Activated naive CD8-positive, alpha-beta T cell treated with anti-CD3 and anti-CD28 coated beads for 36 hours (primary cell): Measurements from ENCODE around the gene TMEM184A. TPM values are rescaled to one million over a fixed set of nuclear protein-coding genes. Genes with fewer than 3 reads are reported as not detected.

Experiments used
- DNase-seq: peaks from one replicate; pipeline ENCODE4 v3.0.0; 2021
- H3K27ac Mint-ChIP-seq: one replicate; pipeline ENCODE4 v1.8.0; 2022; ENCODE audit warnings: mild to moderate bottlenecking, moderate library complexity, mixed read lengths
- H3K27me3 Mint-ChIP-seq: one replicate; pipeline ENCODE4 v1.8.0; 2022; ENCODE audit warnings: mild to moderate bottlenecking, mixed read lengths
- H3K36me3 Mint-ChIP-seq: one replicate; pipeline ENCODE4 v1.8.0; 2021; ENCODE audit warnings: mild to moderate bottlenecking, mixed read lengths
- H3K4me1 Mint-ChIP-seq: one replicate; pipeline ENCODE4 v1.8.0; 2021; ENCODE audit warnings: mixed read lengths
- H3K4me3 Mint-ChIP-seq: one replicate; pipeline ENCODE4 v1.8.0; 2022; ENCODE audit warnings: mild to moderate bottlenecking, moderate library complexity, mixed read lengths
- H3K9me3 Mint-ChIP-seq: one replicate; pipeline ENCODE4 v1.8.0; 2022; ENCODE audit warnings: mixed read lengths
- total RNA-seq, 2 experiments: library from RNA; stranded (reverse); gene quantifications; one replicate each; pipeline ENCODE4 v1.2.3, GENCODE V29; 2021

TMEM184A gene
- under 1 TPM; 0.14 to 0.22 TPM for total RNA-seq

GRCh38 chr7:1555813-1556543 is at the start of gene TMEM184A:
TMEM184A (minus strand) TSS chr7:1556205; CDS start chr7:1555484, 721 bp downstream.
- Mint-ChIP-seq H3K27me3 (no peaks in the 10 kb centered on the region), H3K36me3 (no peaks in the 10 kb centered on the region), H3K4me1 (peaks cover 3% of the 10 kb centered on the region), H3K27ac (no peak within 1 kb of the TSS), H3K9me3 (no peaks in the 10 kb centered on the region), H3K4me3 (no peak within 1 kb of the TSS)
- DNase-seq = peak; percentile 62

GRCh38 chr7:1604383-1604782 is 48.4 kb upstream of the TMEM184A start:
- Mint-ChIP-seq H3K27me3 (peaks cover 13% of the 10 kb centered on the region), H3K27ac (no peak overlapping the region)
- DNase-seq = no peak

GRCh38 chr7:1603346-1604225 is 47.6 kb upstream of the TMEM184A start:
- no peaks in the 10 kb centered on the region for H3K4me1 Mint-ChIP-seq

More at GRCh38 chr7:1604383-1604782, 48.4 kb upstream of the TMEM184A start:
- Mint-ChIP-seq H3K4me3 (no peak overlapping the region), H3K4me1 (no peaks in the 10 kb centered on the region), H3K9me3 (no peaks in the 10 kb centered on the region), H3K36me3 (no peaks in the 10 kb centered on the region)

GRCh38 chr7:1602386-1602785 is 46.4 kb upstream of the TMEM184A start:
- Mint-ChIP-seq H3K27ac (no peak overlapping the region), H3K4me1 (no peaks in the 10 kb centered on the region)
- no peak for DNase-seq

More at GRCh38 chr7:1603346-1604225, 47.6 kb upstream of the TMEM184A start:
- H3K27me3 Mint-ChIP-seq = peaks cover 13% of the 10 kb centered on the region
- H3K36me3 Mint-ChIP-seq = no peaks in the 10 kb centered on the region
- DNase-seq = no peak
- no peak overlapping the region for H3K4me3 Mint-ChIP-seq
- no peaks in the 10 kb centered on the region for H3K9me3 Mint-ChIP-seq
- H3K27ac Mint-ChIP-seq = no peak overlapping the region

GRCh38 chr7:1601956-1602355 is 46.0 kb upstream of the TMEM184A start:
- H3K36me3 Mint-ChIP-seq = no peaks in the 10 kb centered on the region
- no peak overlapping the region for H3K4me3 Mint-ChIP-seq
- DNase-seq = no peak
- no peaks in the 10 kb centered on the region for H3K9me3 Mint-ChIP-seq
- no peaks in the 10 kb centered on the region for H3K4me1 Mint-ChIP-seq
- H3K27ac Mint-ChIP-seq = no peak overlapping the region
- H3K27me3 Mint-ChIP-seq = peaks cover 6% of the 10 kb centered on the region

More at GRCh38 chr7:1602386-1602785, 46.4 kb upstream of the TMEM184A start:
- Mint-ChIP-seq H3K36me3 (no peaks in the 10 kb centered on the region), H3K9me3 (no peaks in the 10 kb centered on the region), H3K27me3 (peaks cover 10% of the 10 kb centered on the region), H3K4me3 (no peak overlapping the region)

GRCh38 chr7:1599640-1600395 is 43.8 kb upstream of the TMEM184A start:
- Mint-ChIP-seq H3K4me1 (no peaks in the 10 kb centered on the region), H3K36me3 (no peaks in the 10 kb centered on the region), H3K9me3 (no peaks in the 10 kb centered on the region), H3K4me3 (no peak overlapping the region), H3K27me3 (no peaks in the 10 kb centered on the region), H3K27ac (no peak overlapping the region)
- no peak for DNase-seq

- Mint-ChIP-seq H3K4me1 (no peaks in the 10 kb centered on the region), H3K27ac (no peak overlapping the region), H3K4me3 (no peak overlapping the region), H3K9me3 (no peaks in the 10 kb centered on the region), H3K36me3 (no peaks in the 10 kb centered on the region), H3K27me3 (no peaks in the 10 kb centered on the region)
- DNase-seq = no peak
Measured at GRCh38 chr7:1598961-1599639, 43.1 kb upstream of the TMEM184A start.

- H3K36me3 Mint-ChIP-seq = no peaks in the 10 kb centered on the region
- no peak overlapping the region for H3K4me3 Mint-ChIP-seq
- H3K9me3 Mint-ChIP-seq = no peaks in the 10 kb centered on the region
- H3K4me1 Mint-ChIP-seq = no peaks in the 10 kb centered on the region
- H3K27ac Mint-ChIP-seq = no peak overlapping the region
- H3K27me3 Mint-ChIP-seq = peaks cover under 1% of the 10 kb centered on the region
- DNase-seq = no peak
Measured at GRCh38 chr7:1598286-1598685, 42.3 kb upstream of the TMEM184A start.

- H3K4me1 Mint-ChIP-seq = peaks cover 3% of the 10 kb centered on the region
- DNase-seq = no peak
- no peak overlapping the region for H3K27ac Mint-ChIP-seq
- H3K4me3 Mint-ChIP-seq = no peak overlapping the region
- H3K36me3 Mint-ChIP-seq = no peaks in the 10 kb centered on the region
- H3K9me3 Mint-ChIP-seq = no peaks in the 10 kb centered on the region
- peaks cover 4% of the 10 kb centered on the region for H3K27me3 Mint-ChIP-seq
Measured at GRCh38 chr7:1597791-1598190, 41.8 kb upstream of the TMEM184A start.

GRCh38 chr7:1597066-1597760 is 41.2 kb upstream of the TMEM184A start:
- DNase-seq = no peak
- peaks cover 8% of the 10 kb centered on the region for H3K27me3 Mint-ChIP-seq

GRCh38 chr7:1596181-1597043 is 40.4 kb upstream of the TMEM184A start:
- Mint-ChIP-seq H3K27me3 (peaks cover 16% of the 10 kb centered on the region), H3K27ac (no peak overlapping the region), H3K9me3 (no peaks in the 10 kb centered on the region), H3K4me3 (no peak overlapping the region), H3K4me1 (peaks cover 15% of the 10 kb centered on the region), H3K36me3 (no peaks in the 10 kb centered on the region)
- DNase-seq = no peak

More at GRCh38 chr7:1597066-1597760, 41.2 kb upstream of the TMEM184A start:
- peaks cover 8% of the 10 kb centered on the region for H3K4me1 Mint-ChIP-seq
- no peak overlapping the region for H3K4me3 Mint-ChIP-seq
- H3K9me3 Mint-ChIP-seq = no peaks in the 10 kb centered on the region
- H3K36me3 Mint-ChIP-seq = no peaks in the 10 kb centered on the region
- H3K27ac Mint-ChIP-seq = no peak overlapping the region

GRCh38 chr7:1595636-1596035 is 39.6 kb upstream of the TMEM184A start:
- Mint-ChIP-seq H3K36me3 (no peaks in the 10 kb centered on the region), H3K4me1 (peaks cover 19% of the 10 kb centered on the region), H3K27me3 (peaks cover 24% of the 10 kb centered on the region), H3K4me3 (no peak overlapping the region), H3K27ac (no peak overlapping the region), H3K9me3 (no peaks in the 10 kb centered on the region)
- DNase-seq = no peak

GRCh38 chr7:1595027-1595426 is 39.0 kb upstream of the TMEM184A start:
- Mint-ChIP-seq H3K4me1 (peaks cover 19% of the 10 kb centered on the region), H3K27ac (no peak overlapping the region), H3K4me3 (no peak overlapping the region), H3K27me3 (peaks cover 29% of the 10 kb centered on the region), H3K36me3 (no peaks in the 10 kb centered on the region), H3K9me3 (no peaks in the 10 kb centered on the region)
- no peak for DNase-seq
